ENCODE measurements around the gene DLX3.

Gene DLX3

GRCh38 chr17:49951362-49952082, 43.5 kb downstream of the DLX3 start:
- WGBS = 74% methylated on average over 13 of the region's 14 CpGs
- H3K27ac ChIP-seq (ENCODE audit: low read length, poor library complexity, severe bottlenecking) = no peak overlapping the region
- H2BK120ac ChIP-seq (ENCODE audit: low read depth, low read length) = no peak overlapping the region
- no peaks in the 10 kb centered on the region for H3K9me3 ChIP-seq (ENCODE audit: control insufficient read depth, low read length)
- no peak overlapping the region for H2AFZ ChIP-seq (ENCODE audit: low read depth, low read length)
- H3K4me2 ChIP-seq (ENCODE audit: low read length, poor library complexity, severe bottlenecking) = no peak overlapping the region
- no peak overlapping the region for H3K4me3 ChIP-seq (ENCODE audit: insufficient read depth in 1 of 2, low read depth in 1 of 2, low read length in 2 of 2)
- no peak overlapping the region for H3K4ac ChIP-seq (ENCODE audit: low read depth in 1 of 2, low read length in 2 of 2)
- no peak overlapping the region for H4K91ac ChIP-seq (ENCODE audit: low read length)
- no peak overlapping the region for H2BK15ac ChIP-seq (ENCODE audit: low read depth, poor library complexity, severe bottlenecking)
- H2AK5ac ChIP-seq (ENCODE audit: low read length, severe bottlenecking) = no peak overlapping the region
- H4K8ac ChIP-seq (ENCODE audit: low read length) = no peak overlapping the region
- peaks cover 28% of the 10 kb centered on the region for H3K4me1 ChIP-seq (ENCODE audit: control insufficient read depth, insufficient read depth, low read depth, low read length)
- H3K27me3 ChIP-seq (ENCODE audit: control insufficient read depth in 1 of 2, insufficient read depth in 1 of 2, low read length in 2 of 2) = peaks cover 22 to 32% of the 10 kb centered on the region in 2 experiments
- no peak for DNase-seq
- no peak overlapping the region for H3K9ac ChIP-seq (ENCODE audit: low read length)
- no peaks in the 10 kb centered on the region for H3K36me3 ChIP-seq (ENCODE audit: control insufficient read depth in 1 of 2, insufficient read depth in 2 of 2, low read depth in 1 of 2, low read length in 2 of 2)
- no peak overlapping the region for H3K14ac ChIP-seq (ENCODE audit: low read length in 2 of 2)
- no peak overlapping the region for H3K18ac ChIP-seq (ENCODE audit: low read depth in 1 of 2, low read length in 2 of 2)
- no peaks in the 10 kb centered on the region for H3K79me1 ChIP-seq (replicated peaks; ENCODE audit: low read length, poor library complexity, severe bottlenecking)
- H3K23ac ChIP-seq (ENCODE audit: low read length in 2 of 2) = no peak overlapping the region
- H2BK5ac ChIP-seq (ENCODE audit: low read depth, low read length, poor library complexity, severe bottlenecking) = no peak overlapping the region
- no peak overlapping the region for H2BK12ac ChIP-seq (ENCODE audit: low read length in 2 of 2)

GRCh38 chr17:49949634-49950033, 45.4 kb downstream of the DLX3 start:
- DNase-seq = no peak
- Histone ChIP-seq H3K27me3 (ENCODE audit: control insufficient read depth in 1 of 2, insufficient read depth in 1 of 2, low read length in 2 of 2) (peaks cover 29 to 40% of the 10 kb centered on the region in 2 experiments), H3K4ac (ENCODE audit: low read depth in 1 of 2, low read length in 2 of 2) (no peak overlapping the region), H3K79me1 (replicated peaks; ENCODE audit: low read length, poor library complexity, severe bottlenecking) (no peaks in the 10 kb centered on the region), H3K23ac (ENCODE audit: low read length in 2 of 2) (no peak overlapping the region), H3K14ac (ENCODE audit: low read length in 2 of 2) (no peak overlapping the region), H3K4me2 (ENCODE audit: low read length, poor library complexity, severe bottlenecking) (no peak overlapping the region), H2BK120ac (ENCODE audit: low read depth, low read length) (no peak overlapping the region), H2AK5ac (ENCODE audit: low read length, severe bottlenecking) (no peak overlapping the region), H3K36me3 (ENCODE audit: control insufficient read depth in 1 of 2, insufficient read depth in 2 of 2, low read depth in 1 of 2, low read length in 2 of 2) (no peaks in the 10 kb centered on the region), H2BK5ac (ENCODE audit: low read depth, low read length, poor library complexity, severe bottlenecking) (no peak overlapping the region), H3K27ac (ENCODE audit: low read length, poor library complexity, severe bottlenecking) (no peak overlapping the region), H3K4me1 (ENCODE audit: control insufficient read depth, insufficient read depth, low read depth, low read length) (peaks cover 29% of the 10 kb centered on the region), H3K4me3 (ENCODE audit: insufficient read depth in 1 of 2, low read depth in 1 of 2, low read length in 2 of 2) (no peak overlapping the region), H2AFZ (ENCODE audit: low read depth, low read length) (no peak overlapping the region), H2BK15ac (ENCODE audit: low read depth, poor library complexity, severe bottlenecking) (no peak overlapping the region), H4K8ac (ENCODE audit: low read length) (no peak overlapping the region), H3K9me3 (ENCODE audit: control insufficient read depth, low read length) (no peaks in the 10 kb centered on the region), H3K9ac (ENCODE audit: low read length) (no peak overlapping the region), H3K18ac (ENCODE audit: low read depth in 1 of 2, low read length in 2 of 2) (no peak overlapping the region), H4K91ac (ENCODE audit: low read length) (no peak overlapping the region), H2BK12ac (ENCODE audit: low read length in 2 of 2) (no peak overlapping the region)
- 53% methylated on average over 2 of the region's 2 CpGs for WGBS

GRCh38 chr17:49946964-49947584, 48.0 kb downstream of the DLX3 start:
- H3K9ac ChIP-seq (ENCODE audit: low read length) = no peak overlapping the region
- H2BK15ac ChIP-seq (ENCODE audit: low read depth, poor library complexity, severe bottlenecking) = no peak overlapping the region
- DNase-seq = no peak
- no peak overlapping the region for H2BK12ac ChIP-seq (ENCODE audit: low read length in 2 of 2)
- H3K27me3 ChIP-seq (ENCODE audit: control insufficient read depth in 1 of 2, insufficient read depth in 1 of 2, low read length in 2 of 2) = peaks cover 54 to 65% of the 10 kb centered on the region in 2 experiments
- H3K36me3 ChIP-seq (ENCODE audit: control insufficient read depth in 1 of 2, insufficient read depth in 2 of 2, low read depth in 1 of 2, low read length in 2 of 2) = no peaks in the 10 kb centered on the region
- no peak overlapping the region for H3K4ac ChIP-seq (ENCODE audit: low read depth in 1 of 2, low read length in 2 of 2)
- H2BK5ac ChIP-seq (ENCODE audit: low read depth, low read length, poor library complexity, severe bottlenecking) = no peak overlapping the region
- no peak overlapping the region for H2AK5ac ChIP-seq (ENCODE audit: low read length, severe bottlenecking)
- no peak overlapping the region for H3K4me3 ChIP-seq (ENCODE audit: insufficient read depth in 1 of 2, low read depth in 1 of 2, low read length in 2 of 2)
- no peak overlapping the region for H4K91ac ChIP-seq (ENCODE audit: low read length)
- no peak overlapping the region for H2BK120ac ChIP-seq (ENCODE audit: low read depth, low read length)
- no peak overlapping the region for H3K23ac ChIP-seq (ENCODE audit: low read length in 2 of 2)
- H3K18ac ChIP-seq (ENCODE audit: low read depth in 1 of 2, low read length in 2 of 2) = no peak overlapping the region
- no peaks in the 10 kb centered on the region for H3K79me1 ChIP-seq (replicated peaks; ENCODE audit: low read length, poor library complexity, severe bottlenecking)
- H3K27ac ChIP-seq (ENCODE audit: low read length, poor library complexity, severe bottlenecking) = no peak overlapping the region
- H3K4me2 ChIP-seq (ENCODE audit: low read length, poor library complexity, severe bottlenecking) = no peak overlapping the region
- H2AFZ ChIP-seq (ENCODE audit: low read depth, low read length) = no peak overlapping the region
- no peak overlapping the region for H3K14ac ChIP-seq (ENCODE audit: low read length in 2 of 2)
- H4K8ac ChIP-seq (ENCODE audit: low read length) = no peak overlapping the region
- H3K9me3 ChIP-seq (ENCODE audit: control insufficient read depth, low read length) = no peaks in the 10 kb centered on the region
- 67% methylated on average over 11 of the region's 11 CpGs for WGBS
- H3K4me1 ChIP-seq (ENCODE audit: control insufficient read depth, insufficient read depth, low read depth, low read length) = peaks cover 23% of the 10 kb centered on the region

- Histone ChIP-seq H3K9me3 (ENCODE audit: control insufficient read depth, low read length) (no peaks in the 10 kb centered on the region), H3K23ac (ENCODE audit: low read length in 2 of 2) (no peak overlapping the region), H2BK12ac (ENCODE audit: low read length in 2 of 2) (no peak overlapping the region), H2BK5ac (ENCODE audit: low read depth, low read length, poor library complexity, severe bottlenecking) (no peak overlapping the region), H3K9ac (ENCODE audit: low read length) (no peak overlapping the region), H3K27me3 (ENCODE audit: control insufficient read depth in 1 of 2, insufficient read depth in 1 of 2, low read length in 2 of 2) (peaks cover 54 to 73% of the 10 kb centered on the region in 2 experiments), H2AK5ac (ENCODE audit: low read length, severe bottlenecking) (no peak overlapping the region), H4K91ac (ENCODE audit: low read length) (no peak overlapping the region), H3K79me1 (replicated peaks; ENCODE audit: low read length, poor library complexity, severe bottlenecking) (no peaks in the 10 kb centered on the region), H2AFZ (ENCODE audit: low read depth, low read length) (no peak overlapping the region), H2BK120ac (ENCODE audit: low read depth, low read length) (no peak overlapping the region), H3K4me3 (ENCODE audit: insufficient read depth in 1 of 2, low read depth in 1 of 2, low read length in 2 of 2) (no peak overlapping the region), H3K4me1 (ENCODE audit: control insufficient read depth, insufficient read depth, low read depth, low read length) (peaks cover 14% of the 10 kb centered on the region), H3K4ac (ENCODE audit: low read depth in 1 of 2, low read length in 2 of 2) (no peak overlapping the region), H4K8ac (ENCODE audit: low read length) (no peak overlapping the region), H3K27ac (ENCODE audit: low read length, poor library complexity, severe bottlenecking) (no peak overlapping the region), H3K18ac (ENCODE audit: low read depth in 1 of 2, low read length in 2 of 2) (no peak overlapping the region), H3K4me2 (ENCODE audit: low read length, poor library complexity, severe bottlenecking) (no peak overlapping the region), H3K36me3 (ENCODE audit: control insufficient read depth in 1 of 2, insufficient read depth in 2 of 2, low read depth in 1 of 2, low read length in 2 of 2) (no peaks in the 10 kb centered on the region), H2BK15ac (ENCODE audit: low read depth, poor library complexity, severe bottlenecking) (no peak overlapping the region), H3K14ac (ENCODE audit: low read length in 2 of 2) (no peak overlapping the region)
- no peak for DNase-seq
- WGBS = 75% methylated on average over 8 of the region's 8 CpGs
Observed at GRCh38 chr17:49946208-49946607, 48.8 kb downstream of the DLX3 start.
